HG03097 (cell line): Measurements from ENCODE around the gene APBA2.
"Not testable (repeated sequence)": the region's sequence is repeated elsewhere in the genome, so short reads cannot be mapped to it uniquely, and the experiment has no call there.

Experiments
- ATAC-seq: cut with Tn5 transposase; IDR thresholded peaks from one replicate; pipeline ENCODE4 v1.9.1; 2021; ENCODE audit not compliant: unreplicated experiment, low FRiP score

APBA2 gene

DNA sequence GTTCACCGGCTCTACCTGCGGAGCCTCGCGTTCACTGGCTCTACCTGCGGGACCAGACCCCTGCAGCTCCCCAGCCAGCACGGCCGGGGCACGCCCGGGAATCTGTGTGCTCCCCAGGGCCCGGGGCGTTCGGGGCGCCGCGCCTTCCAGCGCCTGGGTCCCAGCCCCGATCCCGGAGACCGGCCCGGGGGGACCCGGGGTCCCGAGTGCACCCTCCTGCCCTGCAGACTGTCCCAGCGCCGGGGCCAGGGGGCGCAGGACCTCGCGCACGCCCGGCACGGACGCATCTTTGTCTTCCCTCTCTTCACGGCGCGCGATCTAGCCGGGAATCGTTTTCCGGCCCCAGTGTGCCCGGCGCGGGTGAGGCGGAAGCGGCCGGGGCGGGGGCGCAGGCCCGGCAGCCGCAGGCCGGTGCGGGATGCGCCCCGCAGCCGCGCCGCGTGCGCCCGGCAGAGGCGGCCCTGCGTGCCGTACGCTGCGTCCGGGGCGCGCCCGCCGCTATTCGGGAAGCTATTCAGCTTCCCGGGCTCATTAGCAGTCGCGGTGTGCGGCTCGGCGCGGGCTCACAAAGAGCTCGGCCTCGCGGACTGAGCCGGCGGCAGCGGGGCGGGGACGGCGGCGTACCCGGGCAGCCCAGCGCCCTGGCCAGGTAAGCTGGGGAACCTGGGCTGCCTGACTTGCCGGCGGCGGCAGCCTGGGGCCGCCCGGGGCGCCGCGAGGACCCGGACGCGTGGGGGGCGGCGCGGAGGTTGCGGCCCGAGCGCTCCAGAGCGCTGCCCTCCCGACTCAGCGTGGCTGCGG is at the start of gene APBA2:
Gene APBA2, plus strand, starts transcription at position 345 of the 801 bp plus-strand sequence. CDS start 167,911 bp downstream, outside the sequence.
- no peak for ATAC-seq

GRCh38 chr15:28840285-28840684 is 45.5 kb upstream of the APBA2 start:
- ATAC-seq, result not testable (repeated sequence)

- not testable (repeated sequence) for ATAC-seq
Observed at GRCh38 chr15:28842210-28842609, 43.6 kb upstream of the APBA2 start.

- not testable (repeated sequence) for ATAC-seq
Observed at GRCh38 chr15:28843520-28843919, 42.3 kb upstream of the APBA2 start.

GRCh38 chr15:28844147-28844546 is 41.6 kb upstream of the APBA2 start:
- not testable (repeated sequence) for ATAC-seq

DNA sequence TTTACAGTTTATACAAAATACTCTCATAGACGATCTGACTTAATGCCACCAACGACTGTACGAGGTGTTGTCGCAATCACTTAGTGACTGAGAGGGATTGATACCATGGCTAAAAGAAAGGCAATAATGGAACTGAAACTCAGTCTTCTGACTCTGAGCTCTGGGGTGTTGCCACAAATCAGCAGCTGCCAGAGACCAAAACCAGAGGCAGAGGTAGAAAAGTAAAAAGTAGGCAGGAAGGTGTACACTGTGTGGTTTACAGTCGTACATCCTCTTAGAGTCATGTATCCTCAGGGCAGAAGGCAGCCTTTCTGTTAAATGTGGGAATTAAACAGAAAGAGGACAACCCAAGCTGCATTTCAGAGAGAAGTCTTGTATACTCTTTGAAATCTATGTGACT is 38.5 kb upstream of the APBA2 start:
- peak; percentile 99 for ATAC-seq

GRCh38 chr15:28847959-28848358 is 37.8 kb upstream of the APBA2 start:
- not testable (repeated sequence) for ATAC-seq

GRCh38 chr15:28848521-28848920 is 37.3 kb upstream of the APBA2 start, which contains the start of gene GOLGA6L7:
TSS of gene GOLGA6L7 (minus strand) at chr15:28848644. CDS start at chr15:28848549, 95 bp downstream.
- not testable (repeated sequence) for ATAC-seq

- not testable (repeated sequence) for ATAC-seq
Observed at GRCh38 chr15:28849271-28849670, 36.5 kb upstream of the APBA2 start.

GRCh38 chr15:28849766-28850165 is 36.0 kb upstream of the APBA2 start:
- ATAC-seq, result not testable (repeated sequence)

- ATAC-seq, result not testable (repeated sequence)
Observed at GRCh38 chr15:28853654-28854053, 32.1 kb upstream of the APBA2 start.

DNA sequence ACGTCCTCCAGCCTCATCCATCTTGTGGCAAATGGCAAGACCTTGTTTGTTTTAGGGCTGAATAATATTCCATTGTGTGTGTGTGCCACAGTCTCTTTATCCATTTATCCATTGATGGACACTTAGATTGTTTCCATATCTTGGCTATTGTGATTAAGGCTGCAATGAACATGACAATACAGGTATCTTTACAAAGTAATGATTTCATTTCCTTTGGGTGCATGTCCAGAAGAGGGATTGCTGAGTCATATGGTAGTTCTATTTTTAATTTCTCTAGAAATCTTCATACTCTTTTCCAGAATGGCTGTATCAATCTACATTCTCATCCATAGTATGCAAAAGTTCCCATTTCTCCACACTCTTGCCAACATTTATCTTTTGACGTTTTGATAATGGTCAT is 31.2 kb upstream of the APBA2 start:
- ATAC-seq, result not testable (repeated sequence)

GRCh38 chr15:28861031-28861534 is 24.7 kb upstream of the APBA2 start:
- no peak for ATAC-seq

DNA sequence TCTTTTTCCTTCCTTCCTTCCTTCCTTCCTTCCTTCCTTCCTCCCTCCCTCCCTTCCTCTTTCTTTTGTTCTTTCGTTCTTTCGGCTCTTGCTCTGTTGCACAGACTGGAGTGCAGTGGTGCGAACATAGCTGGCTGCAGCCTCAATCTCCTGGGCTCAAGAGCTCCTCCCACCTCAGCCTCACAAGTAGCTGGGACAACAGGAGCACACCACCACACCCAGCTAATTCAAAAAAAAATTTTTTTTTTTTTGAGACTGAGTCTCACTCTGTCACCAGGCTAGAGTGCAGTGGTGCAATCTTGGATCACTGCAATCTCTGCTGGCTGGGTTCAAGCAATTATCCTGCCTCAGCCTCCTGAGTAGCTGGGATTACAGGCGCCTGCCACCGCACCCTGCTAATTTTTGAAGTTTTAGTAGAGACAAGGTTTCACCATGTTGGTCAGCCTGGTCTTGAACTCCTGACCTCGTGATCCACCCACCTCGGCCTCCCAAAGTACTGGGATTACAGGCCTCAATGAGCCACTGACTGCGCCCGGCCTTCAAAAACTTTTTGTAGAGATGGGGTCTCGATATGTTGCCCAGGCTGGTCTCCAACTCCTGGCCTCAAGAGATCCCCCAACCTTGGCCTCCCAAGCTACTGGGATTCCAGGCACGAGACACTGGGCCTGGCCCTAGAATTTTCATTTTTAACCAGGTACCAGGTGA is 24.0 kb upstream of the APBA2 start:
- ATAC-seq, result not testable (repeated sequence)

DNA sequence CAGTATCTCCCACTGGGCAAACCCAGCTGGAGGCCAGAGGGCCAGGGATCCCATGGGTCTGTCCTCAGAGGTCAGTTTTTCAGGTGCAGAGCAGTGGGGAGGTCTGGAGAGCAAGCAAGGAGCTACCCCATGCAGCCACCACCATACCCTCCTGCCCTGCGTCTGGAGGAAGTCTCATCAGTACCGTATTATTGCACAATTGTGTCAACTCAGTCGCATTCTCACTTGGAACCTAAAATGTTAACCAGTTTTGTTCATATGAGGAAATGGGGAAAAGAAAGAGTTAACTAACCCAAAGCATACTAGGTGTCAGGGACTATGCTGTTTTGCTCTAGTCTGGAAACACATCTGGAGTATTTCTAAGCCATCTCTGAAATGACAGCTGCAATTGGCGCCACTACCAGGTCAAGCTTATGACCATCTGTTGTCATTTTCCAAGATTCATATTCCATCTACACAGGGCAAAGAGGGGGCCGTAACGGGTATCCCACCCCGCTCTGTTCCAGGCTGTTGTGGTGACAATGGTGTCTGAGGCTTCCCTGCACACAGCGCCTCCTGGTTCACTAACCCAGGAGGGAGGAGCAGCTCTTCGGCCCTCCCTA is 16.9 kb upstream of the APBA2 start:
- ATAC-seq, result no peak

DNA sequence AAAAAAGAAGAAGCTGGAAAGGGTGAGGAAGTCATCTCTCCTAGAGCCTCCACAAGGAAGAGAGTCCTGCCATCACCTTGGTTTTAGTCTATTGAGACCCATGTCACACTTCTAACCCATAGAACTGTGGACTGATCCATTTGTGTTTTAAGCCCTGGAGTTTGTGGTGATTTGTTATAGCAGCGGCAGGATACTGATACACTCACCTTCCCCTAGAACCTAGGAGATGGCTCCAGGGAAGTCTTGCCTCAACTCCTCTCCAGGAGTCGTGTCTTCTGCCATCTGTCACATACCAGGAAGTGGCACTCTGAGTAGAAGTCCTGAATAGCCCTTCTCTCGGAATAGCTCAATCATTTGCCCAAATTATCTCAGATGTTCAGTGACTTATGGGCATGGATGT is 14.6 kb upstream of the APBA2 start:
- ATAC-seq, result no peak

GRCh38 chr15:28873006-28873405 is 12.8 kb upstream of the APBA2 start:
- ATAC-seq, result no peak

GRCh38 chr15:28873585-28874190 is 12.1 kb upstream of the APBA2 start:
- no peak for ATAC-seq

DNA sequence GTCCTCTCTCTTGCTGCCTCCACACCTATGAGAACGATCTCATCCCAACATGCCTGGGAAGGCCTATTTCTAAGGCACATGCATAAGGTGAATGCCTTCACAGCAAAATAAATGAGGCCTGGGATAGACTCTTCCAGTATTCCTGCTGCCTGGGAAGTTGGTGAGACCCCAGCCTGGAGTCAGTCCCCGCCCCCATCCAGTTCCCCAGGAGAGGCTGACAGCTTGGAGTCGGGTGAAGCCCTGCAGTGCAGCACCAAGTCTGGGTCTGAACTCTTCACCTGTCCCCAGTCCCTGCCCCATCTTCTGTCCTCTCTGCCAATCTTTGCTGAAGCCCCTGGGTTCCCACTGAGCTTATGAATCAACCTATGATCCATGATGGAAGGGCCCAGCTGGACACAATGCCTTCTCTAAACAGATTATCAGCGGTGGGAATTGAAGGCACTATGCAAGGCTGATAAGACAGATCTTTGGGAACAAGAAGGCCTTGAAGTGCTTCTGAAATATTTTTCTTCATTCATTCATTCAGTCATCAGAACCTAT is 10.2 kb upstream of the APBA2 start:
- no peak for ATAC-seq

DNA sequence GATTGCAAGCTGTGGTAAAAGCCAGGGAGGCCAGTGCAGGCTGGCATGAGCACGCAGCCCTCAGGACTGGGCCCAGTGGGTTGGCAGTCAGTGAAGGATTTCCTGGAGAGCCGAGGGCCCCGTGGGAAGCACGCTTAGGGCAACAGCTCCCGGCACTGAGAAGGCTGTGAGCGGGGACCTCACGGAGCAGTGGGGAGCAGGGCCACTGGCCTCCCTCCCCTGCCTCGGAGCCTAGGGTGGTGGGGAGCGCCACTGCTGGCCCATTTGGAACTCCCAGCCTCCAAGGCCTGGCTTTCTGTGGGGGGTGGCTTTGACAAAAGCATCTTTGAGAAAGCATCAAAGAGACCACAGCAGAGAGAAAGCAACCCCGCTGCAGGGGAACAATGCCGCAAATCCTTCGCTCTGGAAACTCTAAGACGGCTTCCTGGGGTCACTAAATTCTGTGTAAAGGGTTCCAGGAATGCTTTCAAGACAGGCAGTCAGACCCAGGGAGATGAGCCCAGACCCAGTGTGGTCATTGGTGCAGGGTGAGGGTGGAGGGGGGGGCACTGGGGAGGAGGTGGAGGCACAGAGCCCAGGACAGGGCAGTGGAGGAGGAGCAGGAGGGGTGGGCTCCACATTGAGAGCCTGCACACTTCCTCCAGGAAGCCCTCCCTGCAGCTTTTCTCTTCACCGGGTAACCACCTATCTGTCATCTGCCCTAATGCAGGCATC is 9.5 kb upstream of the APBA2 start:
- ATAC-seq, result no peak
